Measurements from ENCODE around the gene TMEM30B. TPM values are rescaled to one million over a fixed set of nuclear protein-coding genes. Genes with fewer than 3 reads are reported as not detected.

Gene TMEM30B
- total and polyA plus RNA-seq, 2 experiments from 2014 or later: 0.32 to 0.45 TPM

- DNase-seq (ENCODE audit: low read depth in 1 of 2, low spot score in 1 of 2): no peak
- no peak for TF ChIP-seq CTCF (IDR thresholded peaks at IDR 0.05; ENCODE audit: low read depth, low read length)
- no peaks in the 10 kb centered on the region for H3K36me3 ChIP-seq
- H3K4me3 ChIP-seq: no peak overlapping the region
- no peaks in the 10 kb centered on the region for H3K9me3 ChIP-seq (ENCODE audit: low read depth)
- peaks cover 10% of the 10 kb centered on the region for H3K27me3 ChIP-seq
- no peaks in the 10 kb centered on the region for H3K4me1 ChIP-seq (ENCODE audit: low read depth)
- no peak overlapping the region for H3K27ac ChIP-seq
These were observed 14.7 kb downstream of the TMEM30B start for GRCh38 chr14:61266436-61266835.

- no peak overlapping the region for H3K4me3 ChIP-seq
- TF ChIP-seq CTCF (IDR thresholded peaks at IDR 0.05; ENCODE audit: low read depth, low read length): no peak
- peaks cover 10% of the 10 kb centered on the region for H3K27me3 ChIP-seq
- H3K36me3 ChIP-seq: no peaks in the 10 kb centered on the region
- no peak overlapping the region for H3K27ac ChIP-seq
- no peaks in the 10 kb centered on the region for H3K9me3 ChIP-seq (ENCODE audit: low read depth)
- H3K4me1 ChIP-seq (ENCODE audit: low read depth): no peaks in the 10 kb centered on the region
- DNase-seq (ENCODE audit: low read depth in 1 of 2, low spot score in 1 of 2): no peak
These were observed 16.5 kb downstream of the TMEM30B start for GRCh38 chr14:61264651-61265050.

GRCh38 chr14:61264010-61264571 lies 17.0 kb downstream of the TMEM30B start:
- TF ChIP-seq CTCF (IDR thresholded peaks at IDR 0.05; ENCODE audit: low read depth, low read length): no peak
- no peak overlapping the region for H3K27ac ChIP-seq
- H3K4me1 ChIP-seq (ENCODE audit: low read depth): no peaks in the 10 kb centered on the region
- peaks cover 10% of the 10 kb centered on the region for H3K27me3 ChIP-seq
- DNase-seq (ENCODE audit: low read depth in 1 of 2, low spot score in 1 of 2): no peak
- H3K9me3 ChIP-seq (ENCODE audit: low read depth): no peaks in the 10 kb centered on the region
- no peaks in the 10 kb centered on the region for H3K36me3 ChIP-seq
- H3K4me3 ChIP-seq: no peak overlapping the region

GRCh38 chr14:61262082-61262481 lies 19.1 kb downstream of the TMEM30B start:
- no peaks in the 10 kb centered on the region for H3K9me3 ChIP-seq (ENCODE audit: low read depth)
- no peak overlapping the region for H3K27ac ChIP-seq
- no peak for DNase-seq (ENCODE audit: low read depth in 1 of 2, low spot score in 1 of 2)
- H3K36me3 ChIP-seq: no peaks in the 10 kb centered on the region
- H3K4me1 ChIP-seq (ENCODE audit: low read depth): peaks cover 11% of the 10 kb centered on the region
- H3K27me3 ChIP-seq: peaks cover 6% of the 10 kb centered on the region
- no peak overlapping the region for H3K4me3 ChIP-seq
- TF ChIP-seq CTCF (IDR thresholded peaks at IDR 0.05; ENCODE audit: low read depth, low read length): no peak

- no peak overlapping the region for H3K4me3 ChIP-seq
- H3K4me1 ChIP-seq (ENCODE audit: low read depth): peaks cover 11% of the 10 kb centered on the region
- H3K27me3 ChIP-seq: no peaks in the 10 kb centered on the region
- no peaks in the 10 kb centered on the region for H3K9me3 ChIP-seq (ENCODE audit: low read depth)
- peak in 1 of 2 donors; percentile 21 for DNase-seq (ENCODE audit: low read depth in 1 of 2, low spot score in 1 of 2)
- no peak for TF ChIP-seq CTCF (IDR thresholded peaks at IDR 0.05; ENCODE audit: low read depth, low read length)
- H3K27ac ChIP-seq: no peak overlapping the region
- H3K36me3 ChIP-seq: no peaks in the 10 kb centered on the region
These were observed 20.0 kb downstream of the TMEM30B start for GRCh38 chr14:61260939-61261776.

All from cardiac muscle cell (in vitro differentiated cells and primary cell).